CD8-positive, alpha-beta memory T cell (primary cell): ENCODE measurements around the gene MPG. TPM values are rescaled to one million over a fixed set of nuclear protein-coding genes. Genes with fewer than 3 reads are reported as not detected.
A peak's percentile ranks its signal among the peaks of the same experiment; 100 is the strongest.

ENCODE experiments used
- CTCF ChIA-PET: fragments of 350-600 bp; sonication (Branson Sonifier 250); formaldehyde crosslinking; loops from one replicate; lab custom pipeline; 2021; ENCODE audit warnings: antibody characterized with exemption; lab: Charles Lee
- POLR2A ChIA-PET: fragments of 350-600 bp; sonication (Branson Sonifier 250); formaldehyde crosslinking; loops from one replicate; lab custom pipeline; 2021; ENCODE audit warnings: antibody characterized with exemption; lab: Charles Lee
- DNase-seq, 5 donors: peaks; one replicate each; pipeline versions ENCODE4 v3.0.0 to v3.0.0-alpha.2; 2020 to 2022; ENCODE audit warnings: mixed read lengths in 1 of 5
- H3K27ac ChIP-seq: one replicate; pipeline ENCODE4 v1.7.0; 2013; ENCODE audit warnings: low read depth, mild to moderate bottlenecking, low read length, moderate library complexity
- H3K27me3 ChIP-seq: 2 replicates; pipeline ENCODE4 v1.7.0; 2013; ENCODE audit warnings: low read length, mild to moderate bottlenecking; ENCODE audit not compliant: insufficient read depth, poor library complexity, severe bottlenecking
- H3K36me3 ChIP-seq: 2 replicates; pipeline ENCODE4 v1.7.0; 2013; ENCODE audit warnings: mild to moderate bottlenecking, low read length, moderate library complexity; ENCODE audit not compliant: insufficient read depth
- H3K4me1 ChIP-seq: 2 replicates; pipeline ENCODE4 v1.7.0; 2013; ENCODE audit warnings: mild to moderate bottlenecking, low read length, moderate library complexity; ENCODE audit not compliant: insufficient read depth
- H3K4me3 ChIP-seq: 2 replicates; pipeline ENCODE4 v1.7.0; 2013; ENCODE audit warnings: mild to moderate bottlenecking, low read length
- H3K9me3 ChIP-seq: 2 replicates; pipeline ENCODE4 v1.7.0; 2013; ENCODE audit warnings: mild to moderate bottlenecking, low read length
- H3K27ac Mint-ChIP-seq, 8 donors: one replicate each; pipeline ENCODE4 v1.8.0; 2020 to 2021; ENCODE audit warnings: mixed read lengths in 8 of 8, mild to moderate bottlenecking in 6 of 8, inconsistent platforms in 3 of 8, moderate library complexity in 3 of 8
- H3K27me3 Mint-ChIP-seq, 2 donors: one replicate each; pipeline ENCODE4 v1.8.0; 2020 to 2021; ENCODE audit warnings: mixed read lengths in 2 of 2, mild to moderate bottlenecking in 1 of 2, moderate library complexity in 1 of 2
- H3K36me3 Mint-ChIP-seq, 3 donors: one replicate each; pipeline ENCODE4 v1.8.0; 2020 to 2021; ENCODE audit warnings: mixed read lengths in 3 of 3, inconsistent platforms in 1 of 3, mild to moderate bottlenecking in 1 of 3
- H3K4me1 Mint-ChIP-seq, 3 donors: one replicate each; pipeline ENCODE4 v1.8.0; 2020 to 2021; ENCODE audit warnings: mixed read lengths in 3 of 3, inconsistent platforms in 1 of 3, mild to moderate bottlenecking in 1 of 3
- H3K4me3 Mint-ChIP-seq, 7 donors: one replicate each; pipeline ENCODE4 v1.8.0; 2020 to 2021; ENCODE audit warnings: mixed read lengths in 7 of 7, mild to moderate bottlenecking in 6 of 7, moderate library complexity in 4 of 7, inconsistent platforms in 2 of 7
- H3K9me3 Mint-ChIP-seq, 5 donors: one replicate each; pipeline ENCODE4 v1.8.0; 2020 to 2022; ENCODE audit warnings: mixed read lengths in 5 of 5, mild to moderate bottlenecking in 3 of 5, moderate library complexity in 2 of 5, inconsistent platforms in 1 of 5
- polyA plus RNA-seq: library from polyadenylated mRNA; unstranded; fragments of 300-500 nt; fragmentation: Illumina TruSeq; gene quantifications from one replicate; pipeline ENCODE4 v1.2.3, GENCODE V29; 2021
- total RNA-seq, 2 experiments: library from RNA; stranded (reverse); gene quantifications; one replicate each; pipeline ENCODE4 v1.2.3, GENCODE V29; 2021

The MPG gene
- total and polyA plus RNA-seq, 3 experiments from 2014 or later: 47.5 to 58.1 (median 48.2) TPM

- ChIA-PET CTCF (interaction anchor here (1.3 to 1.7 kb wide), 2 partner anchors 12 to 18 kb away, joined by 4 to 6 read pairs; no protein-coding TSS in a partner anchor), POLR2A (no interaction called here)
- Mint-ChIP-seq H3K36me3 (peaks cover 0 to 27% (median 3%) of the 10 kb centered on the region in 3 donors), H3K9me3 (no peaks in the 10 kb centered on the region), H3K4me1 (peaks cover 25 to 34% (median 26%) of the 10 kb centered on the region in 3 donors), H3K27ac (peak overlapping the region in 1 of 8 donors; percentile 98), H3K4me3 (no peak overlapping the region), H3K27me3 (no peaks in the 10 kb centered on the region)
- DNase-seq: no peak
- no peak overlapping the region for H3K4me3 ChIP-seq
- no peaks in the 10 kb centered on the region for H3K36me3 ChIP-seq
- H3K4me1 ChIP-seq: no peaks in the 10 kb centered on the region
- no peaks in the 10 kb centered on the region for H3K27me3 ChIP-seq
- H3K9me3 ChIP-seq: no peaks in the 10 kb centered on the region
- H3K27ac ChIP-seq: no peak overlapping the region
Observed at GRCh38 chr16:125011-125410, 47.0 kb downstream of the MPG start.

- H3K27ac Mint-ChIP-seq: peak overlapping the region in 6 of 8 donors; percentile 57 to 91 (median 76)
- Histone ChIP-seq H3K4me1 (no peaks in the 10 kb centered on the region), H3K27me3 (no peaks in the 10 kb centered on the region), H3K36me3 (no peaks in the 10 kb centered on the region), H3K4me3 (no peak overlapping the region), H3K27ac (no peak overlapping the region), H3K9me3 (no peaks in the 10 kb centered on the region)
- peaks cover 0 to 22% (median 4%) of the 10 kb centered on the region in 3 donors for H3K36me3 Mint-ChIP-seq
- peaks cover 23 to 42% (median 28%) of the 10 kb centered on the region in 3 donors for H3K4me1 Mint-ChIP-seq
- no peaks in the 10 kb centered on the region for H3K27me3 Mint-ChIP-seq
- DNase-seq: no peak
- peak overlapping the region in 2 of 7 donors; percentile 58 to 68 for H3K4me3 Mint-ChIP-seq
- H3K9me3 Mint-ChIP-seq: no peaks in the 10 kb centered on the region
- ChIA-PET CTCF (interaction anchor here (0.7 to 1.8 kb wide), 3 partner anchors 22 to 53 kb away, joined by 3 to 4 read pairs (median 3); no protein-coding TSS in a partner anchor), POLR2A (no interaction called here)
Observed at GRCh38 chr16:129075-129474, 51.0 kb downstream of the MPG start.

GRCh38 chr16:130533-131173, 52.6 kb downstream of the MPG start:
- H3K9me3 ChIP-seq: no peaks in the 10 kb centered on the region
- Mint-ChIP-seq H3K9me3 (no peaks in the 10 kb centered on the region), H3K27ac (peak overlapping the region in 2 of 8 donors; percentile 12 to 75), H3K4me3 (no peak overlapping the region), H3K4me1 (peaks cover 29 to 50% (median 33%) of the 10 kb centered on the region in 3 donors), H3K36me3 (peaks cover 0 to 19% (median 4%) of the 10 kb centered on the region in 3 donors), H3K27me3 (no peaks in the 10 kb centered on the region)
- ChIA-PET CTCF (interaction anchor here (1.6 kb wide), 1 partner anchor 51 kb away, joined by 4 read pairs; no protein-coding TSS in a partner anchor), POLR2A (interaction anchor here (0.6 kb wide), 1 partner anchor 24 kb away, joined by 3 read pairs; no protein-coding TSS in a partner anchor)
- DNase-seq: no peak
- H3K27me3 ChIP-seq: no peaks in the 10 kb centered on the region
- no peaks in the 10 kb centered on the region for H3K36me3 ChIP-seq
- no peaks in the 10 kb centered on the region for H3K4me1 ChIP-seq
- H3K27ac ChIP-seq: no peak overlapping the region
- no peak overlapping the region for H3K4me3 ChIP-seq

- Histone ChIP-seq H3K36me3 (no peaks in the 10 kb centered on the region), H3K27ac (no peak overlapping the region), H3K4me1 (peaks cover under 1% of the 10 kb centered on the region), H3K9me3 (no peaks in the 10 kb centered on the region), H3K27me3 (no peaks in the 10 kb centered on the region), H3K4me3 (no peak overlapping the region)
- H3K36me3 Mint-ChIP-seq: peaks cover 0 to 19% (median 4%) of the 10 kb centered on the region in 3 donors
- POLR2A ChIA-PET: no interaction called here
- peaks cover 35 to 56% (median 44%) of the 10 kb centered on the region in 3 donors for H3K4me1 Mint-ChIP-seq
- no peaks in the 10 kb centered on the region for H3K9me3 Mint-ChIP-seq
- no peak for DNase-seq
- H3K27ac Mint-ChIP-seq: peak overlapping the region in 5 of 8 donors; percentile 16 to 74 (median 47)
- H3K4me3 Mint-ChIP-seq: peak overlapping the region in 1 of 7 donors; percentile 28
- CTCF ChIA-PET: interaction anchor here (0.7 to 1.6 kb wide), 3 partner anchors 14 to 759 kb away, joined by 3 to 4 read pairs (median 3); no protein-coding TSS in a partner anchor
- no peaks in the 10 kb centered on the region for H3K27me3 Mint-ChIP-seq
Observed at GRCh38 chr16:132120-132519, 54.1 kb downstream of the MPG start.

- ChIA-PET POLR2A (no interaction called here), CTCF (interaction anchor here (0.7 to 1.7 kb wide), 3 partner anchors 16 to 229 kb away, joined by 3 to 5 read pairs (median 4); no protein-coding TSS in a partner anchor)
- H3K36me3 ChIP-seq: no peaks in the 10 kb centered on the region
- DNase-seq: no peak
- H3K27ac ChIP-seq: no peak overlapping the region
- H3K9me3 ChIP-seq: no peaks in the 10 kb centered on the region
- H3K36me3 Mint-ChIP-seq: peaks cover 0 to 23% (median 4%) of the 10 kb centered on the region in 3 donors
- peak overlapping the region in 1 of 7 donors; percentile 43 for H3K4me3 Mint-ChIP-seq
- H3K9me3 Mint-ChIP-seq: no peaks in the 10 kb centered on the region
- H3K4me1 Mint-ChIP-seq: peaks cover 39 to 62% (median 51%) of the 10 kb centered on the region in 3 donors
- H3K27ac Mint-ChIP-seq: no peak overlapping the region
- H3K27me3 ChIP-seq: no peaks in the 10 kb centered on the region
- no peak overlapping the region for H3K4me3 ChIP-seq
- peaks cover 8% of the 10 kb centered on the region for H3K4me1 ChIP-seq
- H3K27me3 Mint-ChIP-seq: no peaks in the 10 kb centered on the region
Observed at GRCh38 chr16:133716-134115, 55.7 kb downstream of the MPG start.

Other genes starting within 250 kb of the MPG start
- gene POLR3K, start 24.6 kb upstream of the MPG start, total RNA-seq: 10 to 100 TPM; 63.6 to 63.9 TPM
- gene POLR3K, start 24.6 kb upstream of the MPG start, polyA plus RNA-seq: 35.1 TPM
- gene SNRNP25, start 24.4 kb upstream of the MPG start, total RNA-seq: 100 to 1,000 TPM; 108 to 110 TPM
- gene SNRNP25, start 24.4 kb upstream of the MPG start, polyA plus RNA-seq: 16.3 TPM
- under 1 TPM; 0.53 to 0.59 TPM for gene RHBDF1, start 5.6 kb upstream of the MPG start, total RNA-seq
- not detected for gene RHBDF1, start 5.6 kb upstream of the MPG start, polyA plus RNA-seq
- gene NPRL3, start 60.4 kb downstream of the MPG start, total RNA-seq: 10 to 100 TPM; 45.2 to 50.7 TPM
- 13.0 TPM for gene NPRL3, start 60.4 kb downstream of the MPG start, polyA plus RNA-seq
- not detected for gene HBZ, start 74.4 kb downstream of the MPG start, total RNA-seq
- not detected for gene HBZ, start 74.4 kb downstream of the MPG start, polyA plus RNA-seq
- gene HBM, start 87.8 kb downstream of the MPG start, total RNA-seq: not detected
- gene HBM, start 87.8 kb downstream of the MPG start, polyA plus RNA-seq: not detected
- gene HBA2, start 94.7 kb downstream of the MPG start, total RNA-seq: not detected
- 5.8 TPM for gene HBA2, start 94.7 kb downstream of the MPG start, polyA plus RNA-seq
- gene HBA1, start 98.5 kb downstream of the MPG start, total RNA-seq: not detected
- gene HBA1, start 98.5 kb downstream of the MPG start, polyA plus RNA-seq: 1.6 TPM
- gene HBQ1, start 102.2 kb downstream of the MPG start, total RNA-seq: not detected
- gene HBQ1, start 102.2 kb downstream of the MPG start, polyA plus RNA-seq: 0.72 TPM
- gene LUC7L, start 151.2 kb downstream of the MPG start, total RNA-seq: 10 to 100 TPM; 78.5 to 80.0 TPM
- 9.2 TPM for gene LUC7L, start 151.2 kb downstream of the MPG start, polyA plus RNA-seq
- gene FAM234A, start 156.6 kb downstream of the MPG start, total RNA-seq: 10 to 100 TPM; 23.1 to 26.1 TPM
- 27.9 TPM for gene FAM234A, start 156.6 kb downstream of the MPG start, polyA plus RNA-seq
- gene RGS11, start 197.7 kb downstream of the MPG start, total RNA-seq: under 1 TPM in 1 of 2 experiments, not detected in 1; 0.09 TPM
- gene RGS11, start 197.7 kb downstream of the MPG start, polyA plus RNA-seq: not detected
- gene ARHGDIG, start 202.4 kb downstream of the MPG start, total RNA-seq: not detected
- not detected for gene ARHGDIG, start 202.4 kb downstream of the MPG start, polyA plus RNA-seq
- not detected for gene PDIA2, start 204.9 kb downstream of the MPG start, total RNA-seq
- gene PDIA2, start 204.9 kb downstream of the MPG start, polyA plus RNA-seq: not detected